ENCODE measurements around the gene ZPR1.

The ZPR1 gene

DNA sequence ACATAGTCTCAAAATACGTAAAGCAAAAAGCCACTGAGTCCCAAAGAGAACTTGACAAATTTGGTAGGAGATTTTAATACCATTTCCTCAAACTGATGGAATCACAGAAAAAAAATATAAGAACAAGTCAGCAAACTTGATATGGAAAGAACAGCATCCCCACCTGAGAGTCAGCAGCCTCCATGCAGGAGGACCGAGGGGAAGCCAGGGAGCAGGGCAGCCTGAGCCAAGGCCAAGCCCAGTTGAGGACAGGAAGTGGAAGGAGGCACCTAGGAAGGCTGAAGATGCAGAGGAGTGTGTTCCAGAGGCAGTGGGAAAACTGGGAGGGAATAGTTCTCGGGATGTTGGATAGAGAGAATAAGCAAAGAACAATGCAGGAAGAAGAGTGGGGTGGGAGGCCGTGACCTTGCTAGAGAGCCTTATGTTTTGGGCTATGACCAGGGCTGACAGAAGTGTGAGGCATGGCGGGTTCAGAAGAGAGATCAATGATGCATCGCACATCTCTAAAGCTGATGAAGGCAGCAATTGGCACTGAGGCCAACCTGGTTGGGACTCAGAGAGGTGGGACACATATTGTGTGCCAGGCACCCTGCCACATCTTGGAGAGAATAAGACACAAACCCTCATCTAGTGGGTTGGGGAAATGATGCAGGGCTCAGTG, 19.9 kb upstream of the ZPR1 start:
- TF ChIP-seq CTCF (IDR thresholded peaks at IDR 0.05) = no peak

- no peak for TF ChIP-seq CTCF (IDR thresholded peaks at IDR 0.05)
These were observed 16.2 kb upstream of the ZPR1 start for GRCh38 chr11:116804001-116804400.

DNA sequence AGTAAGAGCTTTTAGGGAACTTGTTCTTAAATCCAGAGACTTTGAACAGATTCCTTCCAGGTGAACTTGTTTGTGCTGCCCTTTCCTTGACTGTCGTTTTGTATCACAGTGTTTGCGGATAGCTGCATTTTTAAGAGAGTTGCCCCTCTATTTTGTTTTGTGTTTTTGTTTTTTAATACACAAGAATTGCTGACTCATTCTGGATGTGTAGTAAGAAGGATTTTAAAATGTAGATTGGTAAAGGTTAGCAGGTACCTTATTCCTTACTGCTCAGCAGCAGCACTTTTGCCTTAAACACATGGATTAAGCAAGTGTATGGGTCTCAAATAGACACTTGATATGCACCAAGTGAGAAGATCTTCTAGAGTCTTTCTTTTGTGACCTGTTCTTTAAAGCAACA, 12.8 kb upstream of the ZPR1 start:
- TF ChIP-seq CTCF (IDR thresholded peaks at IDR 0.05) = no peak

DNA sequence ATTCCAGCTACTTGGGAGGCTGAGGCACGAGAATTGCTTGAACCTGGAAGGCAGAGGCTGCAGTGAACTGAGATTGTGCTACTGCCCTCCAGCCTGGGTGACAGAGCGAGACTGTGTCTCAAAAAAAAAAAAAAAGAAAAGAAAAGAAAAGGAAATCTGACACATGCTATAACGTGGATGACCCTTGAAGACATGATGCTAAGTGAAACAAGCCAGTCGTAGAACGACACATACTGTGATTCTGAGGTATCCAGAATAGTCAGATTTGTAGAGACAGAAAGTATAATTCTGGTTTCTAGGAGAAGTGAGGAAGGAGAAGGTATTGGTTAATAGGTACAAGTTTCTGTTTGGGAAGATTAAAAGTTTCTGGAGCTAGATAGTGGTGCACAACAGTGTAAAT, 10.5 kb upstream of the ZPR1 start:
- TF ChIP-seq CTCF (IDR thresholded peaks at IDR 0.05) = no peak

GRCh38 chr11:116797816-116798215, 10.0 kb upstream of the ZPR1 start:
- no peak for TF ChIP-seq CTCF (IDR thresholded peaks at IDR 0.05)

DNA sequence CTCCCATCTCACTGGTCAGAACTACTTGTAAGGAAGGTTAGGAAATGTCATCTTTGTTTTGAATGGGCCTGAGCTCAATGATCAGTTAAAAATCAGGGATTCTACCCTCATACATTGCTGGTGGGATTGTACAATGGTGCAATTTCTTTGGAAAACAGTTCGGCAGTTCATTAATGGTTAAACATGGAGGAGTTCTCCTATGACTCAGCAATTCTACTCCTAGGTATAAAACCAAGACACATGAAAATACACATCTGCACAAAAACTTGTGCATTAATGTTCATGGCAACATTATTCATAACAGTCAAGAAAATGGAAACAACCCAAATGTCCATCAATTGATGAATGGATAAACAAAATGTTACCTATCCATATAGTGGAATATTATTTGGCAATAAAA, 8.7 kb upstream of the ZPR1 start:
- no peak for TF ChIP-seq CTCF (IDR thresholded peaks at IDR 0.05)

- no peak for TF ChIP-seq CTCF (IDR thresholded peaks at IDR 0.05)
These were observed 7.0 kb upstream of the ZPR1 start for GRCh38 chr11:116794851-116795250.

DNA sequence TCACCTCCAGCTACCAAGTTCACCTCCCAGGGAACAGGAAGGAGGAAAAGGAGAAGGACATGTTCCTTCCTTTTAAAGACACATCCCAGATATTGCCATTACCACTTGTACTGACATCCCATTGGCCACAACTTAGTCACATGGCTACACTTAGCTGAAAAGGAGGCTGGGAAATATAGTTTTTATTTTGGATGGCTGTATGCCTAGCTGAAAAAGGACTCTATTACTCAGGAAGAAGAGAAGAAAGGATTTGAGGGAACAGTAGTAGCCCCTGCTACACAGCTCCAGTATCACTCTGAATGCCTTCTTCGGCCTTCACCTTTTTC, 5.9 kb upstream of the ZPR1 start:
- no peak for TF ChIP-seq CTCF (IDR thresholded peaks at IDR 0.05)

Data from LNCAP (cell line).